Loucy (cell line): Measurements from ENCODE around the gene ST3GAL2.

Experiments
- EZH2phosphoT487 ChIP-seq: fragments of 200-600 bp; IDR thresholded peaks from 2 replicates; pipeline ENCODE4 v1.6.1; 2018; ENCODE audit warnings: antibody characterized with exemption, mild to moderate bottlenecking, moderate library complexity, borderline replicate concordance
- TF ChIP-seq, protein P1 (sequence below): fragments of 200-600 bp; sonication (generic); conservative IDR thresholded peaks from 2 replicates; pipeline ENCODE4 v1.5.1; 2014; ENCODE audit warnings: mild to moderate bottlenecking, antibody characterized with exemption, low read length

DNA sequence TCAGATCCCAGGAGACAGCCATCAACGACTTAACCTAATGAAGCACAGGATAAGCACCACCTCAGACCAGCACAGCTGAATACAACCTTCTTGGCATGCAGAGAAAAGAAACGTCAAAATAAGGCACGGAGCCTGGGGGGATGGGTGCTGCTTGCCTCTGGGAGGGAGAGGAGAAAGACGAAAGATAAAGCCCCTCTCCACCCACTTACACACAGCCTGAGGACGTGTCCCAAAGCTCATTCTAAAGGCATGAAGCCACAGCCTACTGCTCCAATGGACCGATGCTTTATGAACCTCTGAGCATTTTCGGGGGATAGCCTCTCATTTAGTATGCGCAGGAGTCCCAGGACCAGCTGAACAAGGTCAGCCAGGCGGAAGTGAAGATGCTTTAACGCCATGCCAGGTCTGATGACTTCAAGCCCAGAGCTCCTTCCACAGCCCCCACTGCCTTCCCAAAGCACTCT, 31.1 kb downstream of the ST3GAL2 start:
- TF ChIP-seq, protein P1, sequence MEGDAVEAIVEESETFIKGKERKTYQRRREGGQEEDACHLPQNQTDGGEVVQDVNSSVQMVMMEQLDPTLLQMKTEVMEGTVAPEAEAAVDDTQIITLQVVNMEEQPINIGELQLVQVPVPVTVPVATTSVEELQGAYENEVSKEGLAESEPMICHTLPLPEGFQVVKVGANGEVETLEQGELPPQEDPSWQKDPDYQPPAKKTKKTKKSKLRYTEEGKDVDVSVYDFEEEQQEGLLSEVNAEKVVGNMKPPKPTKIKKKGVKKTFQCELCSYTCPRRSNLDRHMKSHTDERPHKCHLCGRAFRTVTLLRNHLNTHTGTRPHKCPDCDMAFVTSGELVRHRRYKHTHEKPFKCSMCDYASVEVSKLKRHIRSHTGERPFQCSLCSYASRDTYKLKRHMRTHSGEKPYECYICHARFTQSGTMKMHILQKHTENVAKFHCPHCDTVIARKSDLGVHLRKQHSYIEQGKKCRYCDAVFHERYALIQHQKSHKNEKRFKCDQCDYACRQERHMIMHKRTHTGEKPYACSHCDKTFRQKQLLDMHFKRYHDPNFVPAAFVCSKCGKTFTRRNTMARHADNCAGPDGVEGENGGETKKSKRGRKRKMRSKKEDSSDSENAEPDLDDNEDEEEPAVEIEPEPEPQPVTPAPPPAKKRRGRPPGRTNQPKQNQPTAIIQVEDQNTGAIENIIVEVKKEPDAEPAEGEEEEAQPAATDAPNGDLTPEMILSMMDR: no peak
- TF ChIP-seq EZH2phosphoT487: no peak
